Medulla oblongata (tissue), 1 donor: ENCODE results near the gene FAM184A.
"Not testable (repeated sequence)": the region's sequence is repeated elsewhere in the genome, so short reads cannot be mapped to it uniquely, and the experiment has no call there.

Experiments
- DNase-seq: peaks from one replicate; pipeline ENCODE4 v3.0.0-alpha.2; 2015; ENCODE audit errors: extremely low spot score

The FAM184A gene, protein sequence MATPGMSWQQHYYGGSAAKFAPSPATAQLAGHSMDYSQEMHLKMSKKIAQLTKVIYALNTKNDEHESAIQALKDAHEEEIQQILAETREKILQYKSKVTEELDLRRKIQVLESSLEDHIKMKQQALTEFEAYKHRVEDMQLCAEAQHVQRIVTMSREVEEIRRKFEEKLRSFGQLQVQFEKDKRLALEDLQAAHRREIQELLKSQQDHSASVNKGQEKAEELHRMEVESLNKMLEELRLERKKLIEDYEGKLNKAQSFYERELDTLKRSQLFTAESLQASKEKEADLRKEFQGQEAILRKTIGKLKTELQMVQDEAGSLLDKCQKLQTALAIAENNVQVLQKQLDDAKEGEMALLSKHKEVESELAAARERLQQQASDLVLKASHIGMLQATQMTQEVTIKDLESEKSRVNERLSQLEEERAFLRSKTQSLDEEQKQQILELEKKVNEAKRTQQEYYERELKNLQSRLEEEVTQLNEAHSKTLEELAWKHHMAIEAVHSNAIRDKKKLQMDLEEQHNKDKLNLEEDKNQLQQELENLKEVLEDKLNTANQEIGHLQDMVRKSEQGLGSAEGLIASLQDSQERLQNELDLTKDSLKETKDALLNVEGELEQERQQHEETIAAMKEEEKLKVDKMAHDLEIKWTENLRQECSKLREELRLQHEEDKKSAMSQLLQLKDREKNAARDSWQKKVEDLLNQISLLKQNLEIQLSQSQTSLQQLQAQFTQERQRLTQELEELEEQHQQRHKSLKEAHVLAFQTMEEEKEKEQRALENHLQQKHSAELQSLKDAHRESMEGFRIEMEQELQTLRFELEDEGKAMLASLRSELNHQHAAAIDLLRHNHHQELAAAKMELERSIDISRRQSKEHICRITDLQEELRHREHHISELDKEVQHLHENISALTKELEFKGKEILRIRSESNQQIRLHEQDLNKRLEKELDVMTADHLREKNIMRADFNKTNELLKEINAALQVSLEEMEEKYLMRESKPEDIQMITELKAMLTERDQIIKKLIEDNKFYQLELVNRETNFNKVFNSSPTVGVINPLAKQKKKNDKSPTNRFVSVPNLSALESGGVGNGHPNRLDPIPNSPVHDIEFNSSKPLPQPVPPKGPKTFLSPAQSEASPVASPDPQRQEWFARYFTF

DNA sequence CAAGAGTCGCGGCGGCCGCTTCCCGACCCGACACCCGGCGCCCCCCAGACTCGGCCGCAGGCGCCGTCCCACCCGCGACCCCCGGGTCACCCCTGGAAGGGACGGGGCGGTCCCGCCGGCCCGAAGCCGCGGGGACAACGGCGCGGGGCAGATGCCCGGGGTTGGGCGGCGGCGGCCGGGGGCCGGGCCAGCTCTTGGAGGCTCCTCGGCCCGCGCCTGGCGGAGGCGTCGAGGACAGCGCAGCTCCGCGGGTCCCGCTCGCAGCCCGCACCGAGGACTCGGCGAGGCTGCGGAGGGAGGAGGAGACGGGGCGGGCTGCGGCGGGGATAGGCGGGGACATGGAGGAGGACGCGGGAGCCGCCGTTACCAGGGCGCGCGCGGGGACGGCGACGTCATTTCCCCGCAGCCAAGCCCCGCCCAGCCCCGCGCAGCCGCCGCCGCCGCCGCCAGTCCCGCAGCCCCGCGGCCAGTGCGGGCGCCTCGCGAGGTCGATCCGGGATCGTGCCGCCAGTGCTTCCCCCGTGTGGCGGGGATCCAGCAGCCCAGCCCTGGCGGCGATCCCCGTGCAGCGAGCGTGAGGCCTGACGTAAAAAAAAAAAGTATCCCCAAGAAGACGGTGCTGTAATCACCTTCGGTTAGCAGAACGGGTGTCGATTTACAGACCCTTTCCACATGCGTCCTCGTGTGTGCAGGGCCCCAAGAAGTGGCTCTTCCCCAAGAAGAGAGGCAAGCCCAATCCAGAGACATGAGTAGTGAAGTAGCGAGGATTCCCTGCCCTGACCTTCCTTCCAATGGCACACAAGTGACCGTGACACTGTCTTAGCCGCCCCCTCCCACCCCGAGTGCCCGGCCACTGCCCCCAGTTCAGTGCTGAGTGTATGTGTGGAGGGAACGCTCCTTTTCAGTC lies at the start of gene FAM184A:
Gene FAM184A, minus strand, starts transcription at position 289 of the 907 bp plus-strand sequence. CDS start 365 bp downstream, outside the sequence.
- peak; percentile 51 for DNase-seq

DNA sequence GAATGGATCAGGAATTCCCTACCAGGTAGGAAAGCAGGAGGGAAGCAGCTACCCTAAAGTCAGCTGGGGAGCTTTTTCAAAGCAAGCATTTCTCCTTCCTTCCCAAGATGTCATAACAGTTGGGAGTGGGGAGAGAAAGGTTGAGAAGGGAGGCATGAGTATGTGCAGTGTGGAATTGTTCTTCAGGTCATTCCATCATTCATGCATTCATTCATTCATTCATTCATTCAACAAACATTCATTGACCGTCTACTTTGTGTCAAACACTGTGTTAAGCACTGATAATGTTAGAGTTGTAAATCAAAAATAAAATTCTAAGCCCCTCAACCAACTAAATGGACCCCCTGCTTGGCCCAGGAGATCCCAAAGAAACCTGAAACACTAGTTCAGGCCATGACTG lies 49.2 kb upstream of the FAM184A start:
- no peak for DNase-seq

DNA sequence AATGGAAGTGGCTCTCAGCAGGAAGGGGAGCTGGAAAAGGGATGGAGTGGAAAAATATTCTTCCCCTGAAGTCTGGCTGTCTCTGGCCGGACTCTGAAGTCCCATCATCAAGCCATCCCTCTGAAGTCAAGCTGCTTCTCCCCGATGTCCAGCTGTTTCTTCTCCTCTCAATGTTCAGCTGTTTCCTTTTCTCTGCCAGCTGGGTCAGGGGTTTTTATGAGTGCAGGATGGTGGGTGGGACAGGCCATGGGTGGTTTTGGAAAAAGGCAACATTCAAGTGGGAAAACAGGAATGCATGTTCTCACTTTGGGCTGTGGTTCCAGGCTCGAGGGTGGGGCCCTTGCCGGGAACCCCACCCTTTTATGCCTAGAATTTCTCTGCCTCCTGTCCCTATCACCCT lies 48.4 kb upstream of the FAM184A start:
- DNase-seq = no peak

DNA sequence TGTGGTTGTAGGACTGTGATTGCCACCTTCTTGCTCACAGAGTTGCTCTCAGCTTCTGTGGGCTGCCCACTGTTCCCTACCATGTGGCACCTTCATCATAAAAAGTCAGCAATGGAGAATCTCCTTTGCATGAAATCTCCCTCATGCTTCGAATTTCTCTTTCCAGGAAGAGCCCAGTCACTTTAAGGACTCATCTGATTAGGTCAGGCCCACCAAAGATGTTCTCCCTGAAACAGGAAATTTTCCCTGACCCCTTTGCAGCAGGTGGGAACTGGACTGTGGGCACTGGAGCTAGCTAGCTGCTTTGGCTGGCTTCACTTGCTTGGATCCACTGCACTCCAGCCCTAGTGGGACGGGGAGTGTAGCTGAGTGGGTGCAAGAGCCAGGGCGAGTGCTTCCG lies 47.7 kb upstream of the FAM184A start:
- DNase-seq = no peak

DNA sequence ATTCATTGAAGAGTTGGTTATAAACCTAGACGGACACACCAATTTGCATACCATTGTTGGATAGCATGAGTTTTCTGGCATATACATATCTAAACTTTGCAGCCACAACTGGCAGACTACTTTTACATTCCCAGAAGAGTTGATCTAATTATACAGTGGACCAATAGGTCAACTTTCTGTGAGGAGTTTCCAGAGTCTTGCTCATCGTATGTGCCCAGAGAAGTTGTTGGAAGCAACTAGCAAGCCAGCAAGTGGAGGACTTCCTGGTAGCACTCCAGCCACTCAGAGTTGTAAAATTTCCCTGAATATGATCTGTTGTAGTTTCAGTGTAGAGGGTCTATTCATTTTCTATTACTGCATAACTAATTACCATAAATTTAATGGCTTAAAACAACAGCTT lies 47.1 kb upstream of the FAM184A start:
- DNase-seq = no peak

DNA sequence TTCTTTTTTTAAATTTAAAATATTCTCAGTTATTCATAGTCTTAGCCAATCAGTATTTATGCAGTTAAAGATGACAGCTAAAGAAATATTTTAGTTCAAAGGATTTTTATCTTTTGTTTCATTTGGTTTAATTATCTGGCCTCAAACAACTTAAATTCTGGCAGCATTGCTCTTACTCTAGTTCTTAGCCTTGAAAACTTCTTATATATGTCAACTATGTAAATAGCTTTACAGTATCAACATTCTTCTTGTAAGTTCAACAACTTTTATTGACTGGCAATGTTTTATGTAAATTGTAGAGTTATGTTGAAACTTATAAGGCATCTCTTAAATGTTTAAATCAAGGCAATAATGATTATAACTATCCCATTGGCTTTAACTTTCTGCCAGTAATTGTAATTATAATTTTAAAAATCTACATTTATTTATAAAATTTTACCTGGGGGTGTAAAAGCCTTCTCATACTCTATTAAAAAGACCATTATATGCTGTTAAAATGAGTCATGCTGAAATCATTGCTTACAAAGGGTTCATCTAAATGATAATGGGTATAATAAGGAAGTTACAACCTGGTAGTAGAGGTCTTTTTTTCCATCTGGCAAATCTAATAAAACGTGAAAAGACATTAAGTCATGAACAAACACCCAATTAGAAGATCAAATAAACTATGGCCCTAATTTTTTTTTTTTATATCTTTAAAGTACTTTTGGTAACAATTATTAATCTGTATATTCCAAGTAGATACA lies 45.8 kb upstream of the FAM184A start:
- no peak for DNase-seq

DNA sequence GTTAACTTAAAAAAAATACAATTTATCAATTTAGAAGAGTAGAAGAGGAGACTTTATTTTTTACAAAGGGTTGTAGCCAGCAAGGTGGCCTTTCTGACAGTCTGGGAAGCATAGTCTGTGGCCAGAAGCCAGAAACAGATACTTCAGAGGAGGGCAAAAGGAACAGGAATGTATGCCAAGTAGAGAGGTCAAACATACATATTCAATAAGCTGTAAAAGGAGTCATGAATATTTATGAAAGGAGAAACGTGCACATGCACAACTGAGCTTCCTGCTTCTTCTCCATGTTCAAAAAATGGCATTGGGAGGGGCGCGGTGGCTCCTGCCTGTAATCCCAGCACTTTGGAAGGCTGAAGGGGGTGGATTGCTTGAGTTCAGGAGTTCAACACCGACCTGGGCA lies 43.9 kb upstream of the FAM184A start:
- DNase-seq = no peak

DNA sequence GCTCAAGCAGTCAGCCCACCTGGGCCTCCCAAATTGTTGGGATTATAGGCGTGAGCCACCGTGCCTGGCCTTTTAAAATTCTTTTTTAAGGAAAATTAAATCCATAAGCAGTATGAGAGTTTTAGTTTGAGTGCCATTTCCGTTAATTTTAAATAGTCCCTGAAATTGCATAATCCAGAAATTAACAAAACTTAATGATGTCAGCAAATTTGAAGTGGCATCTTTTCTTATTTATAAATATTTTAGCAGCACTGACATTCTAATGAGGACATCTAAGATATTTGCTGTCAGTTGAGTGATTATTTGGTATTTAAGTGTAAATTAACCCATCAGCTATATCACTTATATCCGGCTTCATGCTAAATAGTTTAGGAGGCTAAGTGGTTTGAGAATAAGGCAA lies 42.9 kb upstream of the FAM184A start:
- DNase-seq = no peak

DNA sequence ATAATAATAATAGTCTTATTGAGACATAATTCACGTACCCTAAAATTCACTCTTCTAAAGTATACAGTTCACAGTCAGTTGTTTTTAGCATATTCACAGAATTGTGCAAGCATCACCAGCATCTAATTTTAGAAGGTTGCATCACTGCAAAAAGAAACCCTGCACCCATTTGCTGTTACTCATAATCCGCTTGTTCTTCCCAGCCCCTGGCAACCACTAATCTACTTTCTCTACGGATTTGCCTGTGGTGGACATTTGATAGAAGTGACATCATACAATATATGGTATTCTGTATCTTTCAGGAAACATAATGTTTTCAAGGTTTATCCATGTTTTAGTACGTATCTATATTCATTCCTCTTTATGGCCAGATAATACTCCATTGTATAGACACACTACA lies 41.5 kb upstream of the FAM184A start:
- DNase-seq = no peak

DNA sequence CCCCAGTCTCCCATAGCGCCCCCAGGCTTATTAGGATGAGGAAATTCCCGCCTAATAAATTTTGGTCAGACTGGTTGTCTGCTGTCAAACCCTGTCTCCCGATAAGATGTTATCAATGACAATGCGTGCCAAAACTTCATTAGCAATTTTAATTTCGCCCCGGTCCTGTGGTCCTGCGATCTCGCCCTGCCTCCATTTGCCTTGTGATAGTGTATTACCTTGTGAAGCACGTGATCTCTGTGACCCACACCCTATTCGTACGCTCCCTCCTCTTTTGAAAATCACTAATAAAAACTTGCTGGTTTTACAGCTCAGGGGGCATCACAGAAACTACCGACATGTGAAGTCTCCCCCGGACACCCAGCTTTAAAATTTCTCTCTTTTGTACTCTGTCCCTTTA lies 40.6 kb upstream of the FAM184A start:
- not testable (repeated sequence) for DNase-seq

DNA sequence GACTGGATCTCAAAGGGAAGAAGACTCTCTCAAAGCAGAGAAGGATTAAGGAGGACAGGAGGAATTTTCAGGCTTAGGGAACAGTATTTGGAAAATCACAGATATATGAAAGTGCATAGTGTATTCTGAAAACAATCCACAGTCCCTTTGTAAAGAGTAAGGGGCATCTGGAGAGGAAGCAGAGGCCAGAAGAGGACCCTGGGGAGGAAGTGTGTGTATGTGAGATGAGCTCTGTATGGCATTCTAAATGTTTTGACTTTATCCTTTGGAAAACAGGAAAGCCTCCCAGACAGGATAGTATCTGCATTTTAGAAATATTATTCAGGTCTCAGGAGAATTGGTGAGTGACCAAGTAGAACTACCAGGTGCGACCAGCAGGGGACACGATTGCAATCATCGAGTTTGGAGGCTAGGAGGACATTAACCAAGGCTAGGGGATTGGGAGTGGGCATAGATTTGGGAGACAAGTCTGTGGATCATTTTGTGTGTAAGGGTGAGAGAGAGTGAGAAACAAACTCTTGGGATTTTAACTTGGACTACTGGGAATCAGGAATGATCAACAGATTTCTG lies 38.3 kb upstream of the FAM184A start:
- DNase-seq = no peak

DNA sequence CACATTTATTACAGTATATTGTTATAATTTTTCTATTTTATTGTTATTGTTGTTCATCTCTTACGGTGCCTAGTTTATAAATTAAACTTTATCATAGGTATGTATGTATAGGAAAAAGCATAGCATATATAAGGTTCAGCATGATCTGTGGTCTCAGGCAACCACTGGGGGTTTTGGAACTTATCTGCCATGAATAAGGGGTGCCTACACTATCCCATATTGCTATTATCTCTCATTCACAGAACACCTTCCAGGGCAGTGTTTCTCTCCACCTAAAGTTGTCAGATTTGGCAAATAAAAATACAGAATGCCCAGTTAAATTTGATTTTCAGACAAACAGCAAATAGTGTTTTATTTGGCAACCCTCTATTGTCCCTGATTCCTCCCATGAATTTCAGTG lies 35.5 kb upstream of the FAM184A start:
- DNase-seq = no peak

DNA sequence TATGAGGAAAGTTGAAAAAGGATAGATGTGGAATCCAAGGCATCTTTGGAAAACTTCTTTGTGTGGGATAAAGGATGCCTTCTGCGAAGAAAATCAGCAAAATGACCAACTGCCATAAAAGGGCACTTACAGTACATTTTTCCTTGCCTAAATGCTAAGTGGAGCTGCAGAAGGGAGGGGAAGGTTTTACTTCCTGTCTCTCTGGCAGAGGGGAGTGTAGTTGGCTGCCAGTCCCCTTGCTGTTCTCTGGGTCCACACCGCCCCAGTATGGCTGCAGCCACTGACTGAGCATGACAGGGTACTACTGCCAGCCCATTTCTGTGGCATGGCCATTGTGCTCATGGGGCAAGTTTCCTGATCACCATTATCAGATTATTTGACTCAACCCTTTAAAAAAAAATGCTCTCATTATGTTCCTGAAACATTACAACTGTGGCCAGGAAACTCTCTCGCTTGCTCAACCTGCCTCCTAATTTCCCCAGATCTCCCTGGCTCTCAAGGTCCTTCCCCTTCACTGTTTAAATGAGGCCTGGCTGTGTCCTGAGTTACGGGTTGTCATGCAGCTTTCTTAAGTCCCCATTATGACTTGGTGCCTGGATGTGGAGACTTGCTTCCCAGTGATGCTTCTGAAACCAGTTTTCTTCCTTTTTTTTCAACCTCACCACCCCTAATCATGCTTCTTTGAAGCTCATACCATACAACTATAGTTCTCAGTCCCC lies 34.5 kb upstream of the FAM184A start:
- no peak for DNase-seq

DNA sequence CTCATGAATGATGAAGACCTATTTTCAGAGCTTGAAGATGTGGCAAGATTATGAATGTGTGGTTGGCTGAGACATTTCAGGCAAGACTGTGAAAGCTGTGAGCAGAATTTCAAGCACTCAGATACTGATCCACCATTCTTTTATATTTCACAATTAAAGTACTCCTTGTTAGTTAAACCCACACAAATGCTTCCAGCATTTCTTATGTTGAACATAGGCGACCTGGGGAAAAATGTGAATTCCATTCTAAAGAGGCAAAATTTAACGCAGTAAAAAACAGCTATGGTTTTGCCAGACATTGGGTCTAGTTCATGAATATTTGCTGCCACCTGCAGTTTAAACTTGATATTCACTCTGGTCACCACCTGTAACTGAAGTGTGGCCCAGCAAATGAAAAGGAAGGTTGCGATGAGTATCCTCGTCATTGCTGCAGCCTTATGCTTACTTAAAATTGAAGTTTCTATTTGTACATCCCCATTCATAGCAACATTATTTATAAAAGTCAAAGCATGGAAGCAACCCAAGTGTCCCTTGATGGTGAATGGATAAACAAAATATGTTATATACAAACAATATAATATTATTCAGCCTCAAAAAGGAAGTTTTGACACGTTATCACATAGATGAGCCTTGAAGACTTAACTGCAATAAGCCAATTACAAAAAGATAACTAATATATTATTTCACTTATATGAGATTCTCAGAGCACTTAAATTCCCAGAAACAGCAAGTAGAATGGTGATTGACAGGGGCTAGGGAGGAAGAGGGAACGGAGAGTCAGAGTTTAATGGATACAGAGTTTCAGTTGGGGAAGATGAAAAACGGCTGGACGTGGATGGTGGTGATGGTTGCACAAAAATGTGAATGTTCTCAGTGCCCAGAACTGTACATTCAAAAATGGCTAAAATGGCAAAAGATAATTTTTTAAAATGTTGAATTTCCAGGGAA lies 32.4 kb upstream of the FAM184A start:
- peak; percentile 73 for DNase-seq

DNA sequence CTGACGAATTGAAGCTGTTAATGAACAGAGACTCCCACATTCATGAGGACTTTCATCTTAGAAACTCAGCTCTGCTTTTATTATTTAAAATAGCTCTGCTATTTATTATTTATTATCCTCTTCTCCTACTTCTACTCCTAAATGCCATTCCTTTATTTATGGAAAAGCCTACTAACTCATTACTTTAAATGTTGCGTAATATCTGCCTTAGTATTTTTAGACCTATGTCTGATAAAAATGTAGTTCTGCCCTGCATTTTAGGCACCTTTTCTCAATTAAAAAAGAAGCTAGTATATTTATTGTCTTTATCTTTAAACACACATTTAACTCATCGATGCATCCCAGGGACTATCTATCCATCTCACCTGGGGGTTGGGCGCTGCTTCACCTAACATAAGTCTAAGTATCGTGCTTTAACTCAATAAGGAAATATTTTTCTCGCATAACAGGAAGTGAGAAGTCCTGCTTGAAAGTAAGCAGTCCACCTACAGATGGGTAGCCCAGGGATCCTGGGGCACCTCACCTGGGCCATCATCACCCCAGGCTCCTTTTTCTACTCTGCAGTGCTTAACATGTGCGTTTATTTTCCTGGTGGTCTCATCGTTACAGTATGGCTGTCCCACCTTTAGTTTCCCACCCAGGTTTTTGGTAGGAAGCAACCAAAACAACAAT lies 31.3 kb upstream of the FAM184A start:
- no peak for DNase-seq

DNA sequence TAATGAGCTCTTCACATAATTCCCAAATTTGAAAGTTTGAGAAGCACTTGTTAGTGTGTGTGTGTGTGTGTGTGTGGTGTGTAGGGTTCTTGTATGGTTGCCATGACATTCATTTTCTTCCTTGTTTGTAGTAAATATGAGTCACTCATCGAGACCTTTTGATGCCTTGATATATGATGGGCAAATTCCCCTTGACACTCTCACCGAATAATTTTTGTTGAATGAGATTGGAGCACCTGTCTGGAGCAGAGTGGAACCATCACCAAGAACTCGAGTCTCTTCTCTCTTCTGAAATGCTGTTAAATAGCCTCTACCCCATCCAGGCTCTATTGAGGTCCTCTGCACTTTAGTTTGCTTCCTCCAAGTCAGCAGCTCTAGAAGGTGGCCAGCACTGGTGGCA lies 29.6 kb upstream of the FAM184A start:
- DNase-seq = no peak

DNA sequence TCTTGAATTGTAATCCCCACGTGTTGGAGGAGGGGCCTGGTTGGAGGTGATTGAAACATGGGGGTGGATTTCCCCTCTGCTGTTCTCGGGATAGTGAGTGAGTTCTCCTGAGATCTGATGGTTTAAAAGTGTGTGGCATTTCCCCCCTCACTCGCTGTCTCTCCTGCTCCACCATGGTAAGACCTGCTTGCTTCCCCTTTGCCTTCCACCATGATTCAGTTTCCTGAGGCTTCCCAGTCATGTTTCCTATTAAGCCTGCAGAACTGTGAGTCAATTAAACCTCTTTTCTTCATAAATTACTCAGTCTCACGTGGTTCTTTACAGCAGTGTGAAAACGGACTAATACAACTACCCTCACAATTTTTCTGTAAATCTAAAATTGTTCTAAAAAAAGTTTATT lies 26.8 kb upstream of the FAM184A start:
- no peak for DNase-seq

DNA sequence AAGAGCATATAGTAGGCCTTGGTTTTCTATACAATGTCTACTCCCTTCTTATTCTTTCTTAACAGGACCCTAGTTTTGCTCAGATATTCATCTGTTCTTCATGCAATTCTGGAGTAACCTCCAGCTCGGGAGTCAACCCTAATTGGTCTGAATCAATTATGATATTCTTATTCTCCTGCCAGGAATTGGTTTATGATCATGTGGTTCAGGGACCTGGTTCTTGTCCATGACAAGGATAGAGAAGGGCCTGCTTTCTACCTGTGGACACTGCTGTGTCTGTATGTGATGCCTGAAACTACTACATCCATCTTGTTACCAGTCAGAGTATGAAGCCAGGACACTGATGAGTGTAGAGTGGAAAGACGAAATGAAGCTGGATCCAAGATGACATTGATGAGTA lies 24.4 kb upstream of the FAM184A start:
- DNase-seq = no peak
